NCI-H1092 (cell line): Measurements from ENCODE around the gene SIRT6.
"Not testable (repeated sequence)": the region's sequence is repeated elsewhere in the genome, so short reads cannot be mapped to it uniquely, and the experiment has no call there.

Experiments
- DNase-seq: peaks from one replicate; lab custom pipeline; 2025; lab: John Stamatoyannopoulos, UW

The SIRT6 gene

GRCh38 chr19:4134351-4134750, 48.0 kb downstream of the SIRT6 start:
- no peak for DNase-seq

GRCh38 chr19:4130744-4131438, 51.5 kb downstream of the SIRT6 start:
- DNase-seq: no peak

GRCh38 chr19:4129050-4129449, 53.3 kb downstream of the SIRT6 start:
- not testable (repeated sequence) for DNase-seq

GRCh38 chr19:4127322-4127721, 55.0 kb downstream of the SIRT6 start:
- DNase-seq: not testable (repeated sequence)

- no peak for DNase-seq
Observed at GRCh38 chr19:4124638-4125037, 57.7 kb downstream of the SIRT6 start.
